Measurements from ENCODE around the gene SEZ6L2.
"Not testable (repeated sequence)": the region's sequence is repeated elsewhere in the genome, so short reads cannot be mapped to it uniquely, and the experiment has no call there.

Gene SEZ6L2

GRCh38 chr16:29899516-29900101 is at the start of gene SEZ6L2:
Gene SEZ6L2 (minus strand): TSS chr16:29899550. CDS start chr16:29899019, 531 bp downstream.
- peak; percentile 93 for DNase-seq

DNA sequence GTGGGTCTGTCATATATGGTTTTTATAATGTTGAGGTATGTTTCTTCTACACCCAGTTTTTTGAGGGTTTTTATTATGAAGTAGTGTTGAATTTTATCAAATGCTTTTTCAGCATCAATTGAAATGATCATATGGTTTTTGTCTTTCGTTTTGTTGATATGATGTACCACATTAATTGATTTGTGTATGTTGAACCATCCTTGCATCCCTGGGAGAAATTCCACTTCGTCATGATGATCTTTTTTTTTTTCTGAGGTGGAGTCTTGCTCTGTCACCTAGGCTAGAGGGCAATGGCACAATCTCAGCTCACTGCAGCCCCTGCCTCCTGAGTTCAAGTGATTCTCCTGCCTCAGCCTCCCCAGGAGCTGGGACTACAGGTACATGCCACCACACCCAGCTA is 48.5 kb upstream of the SEZ6L2 start:
- DNase-seq: no peak

DNA sequence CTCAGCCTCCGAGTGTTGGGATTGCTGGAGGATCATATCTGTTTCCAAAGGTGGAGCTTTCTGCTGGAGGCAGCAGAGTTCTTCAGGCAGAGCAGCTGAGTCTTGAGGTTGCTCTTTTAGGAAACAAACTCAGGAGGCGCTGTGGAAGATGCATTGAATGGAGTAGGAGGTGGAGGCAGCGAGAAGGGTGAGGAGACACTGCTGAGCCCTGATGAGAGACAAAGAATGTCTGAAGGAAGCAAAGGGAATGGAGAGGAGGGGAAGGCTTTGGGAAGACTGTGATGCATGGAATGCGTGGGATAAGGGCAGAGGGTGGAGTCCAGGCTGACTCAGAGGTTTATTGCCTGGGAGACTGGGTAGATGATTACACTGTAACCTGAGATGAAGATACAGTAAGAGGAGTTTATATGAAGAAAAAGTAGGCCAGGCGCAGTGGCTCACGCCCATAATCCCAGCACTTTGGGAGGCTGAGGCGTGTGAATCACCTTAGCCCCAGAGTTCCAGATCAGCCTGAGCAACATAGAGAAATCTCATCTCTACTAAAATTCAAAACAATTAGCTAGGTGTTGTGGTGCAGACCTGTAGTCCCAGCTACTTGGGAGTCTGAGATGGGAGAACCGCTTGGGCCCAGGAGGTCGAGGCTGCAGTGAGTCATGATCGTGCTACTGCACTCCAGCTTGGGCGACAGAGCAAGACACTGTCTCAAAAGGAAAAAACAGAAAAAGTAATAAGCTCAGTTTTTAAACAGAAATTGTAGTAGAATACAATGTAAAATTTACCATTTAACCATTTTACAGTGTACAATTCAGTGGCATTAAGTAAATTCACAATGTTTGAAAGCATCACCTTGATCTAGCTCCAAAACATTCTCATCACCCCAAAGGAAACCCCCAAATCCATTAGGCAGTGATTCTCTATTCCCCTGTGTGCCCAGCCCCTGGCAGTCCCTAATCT is 44.8 kb upstream of the SEZ6L2 start:
- no peak for DNase-seq

DNA sequence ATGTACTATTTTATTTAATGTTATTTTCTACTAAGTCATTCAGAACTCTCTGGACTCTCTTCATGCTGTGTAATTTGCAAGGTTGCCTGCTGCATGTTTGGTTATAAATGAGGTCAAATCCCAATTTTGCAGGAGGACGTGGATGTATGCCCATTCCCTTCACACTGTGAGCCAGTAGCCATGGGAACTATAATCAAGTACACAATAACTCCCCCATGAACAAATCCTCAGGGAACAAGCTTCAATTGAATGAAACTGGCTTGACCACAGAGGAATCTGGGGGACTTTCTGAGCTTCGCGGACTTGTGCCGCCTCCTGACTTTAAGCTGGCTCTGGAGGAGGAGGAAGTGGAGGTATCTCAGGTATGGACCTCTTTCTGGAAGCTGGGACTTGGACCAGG is 41.3 kb upstream of the SEZ6L2 start:
- no peak for DNase-seq

GRCh38 chr16:29931750-29932149 is 32.4 kb upstream of the SEZ6L2 start:
- not testable (repeated sequence) for DNase-seq

DNA sequence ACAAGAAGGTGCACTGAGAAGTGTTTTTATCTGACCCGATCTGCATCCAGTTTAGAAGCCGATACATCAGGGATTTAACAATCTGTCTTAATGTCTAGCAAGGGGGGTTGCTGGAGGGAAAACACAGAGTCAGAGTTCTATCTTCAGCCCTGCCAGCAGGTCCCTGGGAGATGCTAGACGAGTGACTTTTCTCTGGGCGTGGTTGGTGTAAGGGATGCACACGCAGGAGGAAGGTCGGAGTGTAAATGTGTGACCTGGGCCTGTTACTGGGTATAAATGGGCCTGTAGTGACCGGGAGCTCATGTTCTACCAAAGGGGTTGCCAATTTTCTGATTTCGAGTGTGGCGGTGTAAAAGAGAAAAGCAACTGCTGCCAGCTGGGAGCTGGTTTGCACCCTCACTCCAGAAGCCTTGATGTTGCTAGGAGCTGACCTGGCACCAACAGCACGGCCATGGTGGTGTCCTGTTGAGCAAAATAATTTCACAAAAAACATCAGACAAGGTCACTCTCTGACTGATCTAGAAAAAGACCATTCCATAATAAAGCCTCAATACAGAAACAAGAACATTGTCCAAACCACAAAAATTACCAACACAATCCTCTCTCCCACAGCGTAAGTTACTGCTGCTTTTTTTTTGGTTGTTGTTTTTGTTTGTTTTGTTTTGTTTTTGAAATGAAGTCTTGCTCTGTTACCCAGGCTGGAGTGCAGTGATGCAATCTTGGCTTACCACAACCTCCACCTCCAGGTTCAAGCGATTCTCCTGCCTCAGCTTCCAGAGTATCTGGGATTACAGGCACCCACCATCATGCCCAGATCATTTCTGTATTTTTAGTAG is 27.9 kb upstream of the SEZ6L2 start:
- no peak for DNase-seq

DNA sequence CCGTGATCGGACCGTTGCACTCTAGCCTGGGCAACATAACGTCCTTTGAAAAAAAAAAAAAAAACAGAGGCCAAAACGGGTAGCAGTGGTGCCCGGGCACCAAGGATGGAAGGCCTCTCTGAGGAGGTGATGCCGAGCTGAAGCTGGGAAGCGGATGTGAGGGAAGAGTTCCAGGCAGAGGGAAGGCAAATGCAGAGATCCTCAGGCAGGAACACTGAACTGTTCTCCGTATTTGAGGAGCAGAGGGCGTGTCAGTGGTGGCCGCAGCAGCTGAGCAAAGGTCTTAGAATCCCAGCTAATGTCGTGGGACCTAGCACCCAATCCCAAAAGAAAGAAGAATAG is 27.3 kb upstream of the SEZ6L2 start:
- DNase-seq: no peak

GRCh38 chr16:29925781-29926710 is 26.7 kb upstream of the SEZ6L2 start, which contains the start of gene KCTD13:
Gene KCTD13 (minus strand): TSS chr16:29926226. CDS start chr16:29926033, 193 bp downstream.
- peak; percentile 66 for DNase-seq

- DNase-seq: no peak
Observed at GRCh38 chr16:29925105-29925756, 25.9 kb upstream of the SEZ6L2 start.

GRCh38 chr16:29922986-29923501 is 23.7 kb upstream of the SEZ6L2 start:
- DNase-seq: no peak

DNA sequence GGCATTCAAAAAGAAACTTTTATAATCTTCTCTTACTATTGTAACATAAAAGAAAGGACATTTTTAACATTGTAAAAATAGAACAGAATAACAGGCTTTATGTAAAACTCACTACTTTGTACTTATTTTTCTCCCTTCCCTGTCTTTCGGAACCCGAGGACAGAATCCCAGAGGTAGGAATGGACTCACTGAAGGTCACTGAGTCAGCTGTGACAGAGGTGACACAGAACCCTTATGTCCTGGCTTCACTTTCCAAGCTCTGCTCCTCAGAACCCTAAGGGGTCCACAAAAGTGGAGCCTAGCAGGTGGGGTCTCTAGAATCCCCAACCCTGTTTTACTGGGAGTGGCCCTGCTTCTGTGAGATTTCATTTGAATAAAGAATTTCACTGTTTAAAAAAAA is 23.0 kb upstream of the SEZ6L2 start:
- DNase-seq: no peak

- DNase-seq: no peak
Observed at GRCh38 chr16:29921034-29921385, 21.7 kb upstream of the SEZ6L2 start.

GRCh38 chr16:29920288-29921033 is 21.1 kb upstream of the SEZ6L2 start:
- no peak for DNase-seq

GRCh38 chr16:29916979-29917378 is 17.6 kb upstream of the SEZ6L2 start:
- DNase-seq: no peak

- no peak for DNase-seq
Observed at GRCh38 chr16:29915590-29916247, 16.4 kb upstream of the SEZ6L2 start.

DNA sequence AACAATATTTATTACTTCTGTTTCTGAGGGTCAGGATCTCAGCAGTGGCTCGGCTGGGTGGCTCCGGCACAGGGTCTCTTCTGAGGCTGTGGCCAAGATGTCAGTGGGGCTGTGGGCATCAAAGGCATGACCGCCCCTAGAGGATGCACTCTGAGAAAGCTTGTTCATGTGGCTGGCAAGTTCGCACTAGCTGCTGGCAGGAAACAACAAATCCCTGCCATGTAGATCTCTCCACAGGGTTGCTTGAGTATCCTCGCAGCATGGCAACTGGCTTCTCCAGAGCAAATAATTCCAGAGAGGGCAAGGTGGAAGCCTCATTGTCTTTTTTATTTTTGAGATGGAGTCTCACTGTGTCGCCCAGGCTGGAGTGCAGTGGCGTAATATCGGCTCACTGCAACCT is 14.2 kb upstream of the SEZ6L2 start:
- DNase-seq: no peak

DNA sequence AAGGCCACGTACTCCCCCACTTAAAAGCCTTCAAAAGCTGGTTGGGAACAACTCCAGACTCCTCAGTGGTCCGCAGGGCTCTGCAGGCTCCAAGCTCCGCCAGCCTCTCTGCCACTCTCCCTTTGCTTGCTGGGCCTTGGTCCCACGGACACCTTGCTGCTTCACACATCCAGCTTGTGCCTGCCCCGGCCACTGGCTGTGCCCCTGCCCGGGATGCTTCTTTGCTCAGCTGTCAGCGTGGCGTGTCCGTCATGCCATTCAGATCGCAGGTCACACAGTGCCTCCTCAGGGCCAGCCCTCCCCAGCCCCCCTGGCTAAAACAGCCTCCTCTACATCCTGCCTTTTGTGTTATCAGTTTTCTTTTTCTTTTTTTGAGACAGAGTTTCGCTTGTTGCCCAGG is 12.7 kb upstream of the SEZ6L2 start:
- DNase-seq: no peak

- no peak for DNase-seq
Observed at GRCh38 chr16:29911676-29912010, 12.3 kb upstream of the SEZ6L2 start.

GRCh38 chr16:29910819-29911675 is 11.7 kb upstream of the SEZ6L2 start:
- no peak for DNase-seq

All from NCI-H1105 (cell line).